Endothelial cell of umbilical vein (primary cell): ENCODE data around the gene TSPAN15. TPM values are rescaled to one million over a fixed set of nuclear protein-coding genes. Genes with fewer than 3 reads are reported as not detected.

Source experiments
- BruUV-seq: library from RNA; stranded (reverse); fragments of 400-500 nt; replicated peaks from 2 replicates; lab custom pipeline; 2021; lab: Mats Ljungman, UMichigan
- CTCF ChIA-PET: fragments of 300-600, 350-600 bp; sonication (Branson Sonifier 250); formaldehyde crosslinking; loops from one replicate; lab custom pipeline; 2021; ENCODE audit warnings: antibody characterized with exemption, inconsistent platforms; lab: Charles Lee
- POLR2A ChIA-PET: fragments of 300-600, 350-600 bp; sonication (Branson Sonifier 250); formaldehyde crosslinking; loops from one replicate; lab custom pipeline; 2021; ENCODE audit warnings: antibody characterized with exemption, inconsistent platforms; lab: Charles Lee
- DNase-seq: peaks from one replicate; pipeline ENCODE4 v3.0.0-alpha.2; 2011; ENCODE audit warnings: low read depth, low spot score
- FAIRE-seq: peaks from 2 replicates; lab custom pipeline; 2011; peaks lifted over from hg19 to GRCh38; lab: Jason Lieb, UNC
- H2AFZ ChIP-seq: 2 replicates; pipeline ENCODE4 v1.6.0; 2012; ENCODE audit warnings: low read depth, low read length, control low read depth, inconsistent platforms
- H3K27ac ChIP-seq: 2 replicates; pipeline ENCODE4 v1.5.1; 2011; ENCODE audit warnings: low read depth, mild to moderate bottlenecking, control low read depth, low read length, moderate library complexity; ENCODE audit not compliant: insufficient read depth
- H3K27me3 ChIP-seq, 2 experiments: 2 replicates each; pipeline versions ENCODE4 v1.6.0 to v1.6.1; 2011; ENCODE audit warnings: low read length in 2 of 2, mixed read lengths in 1 of 2; ENCODE audit not compliant: control insufficient read depth in 2 of 2, insufficient read depth in 2 of 2
- H3K36me3 ChIP-seq, 2 experiments: 2 replicates in 1 of 2; 3 replicates in 1 of 2; pipeline ENCODE4 v1.5.1; 2011; ENCODE audit warnings: low read length in 2 of 2, mild to moderate bottlenecking in 1 of 2, moderate library complexity in 1 of 2; ENCODE audit not compliant: control insufficient read depth in 2 of 2, insufficient read depth in 2 of 2; ENCODE audit errors: extremely low read depth in 1 of 2
- H3K4me1 ChIP-seq: 3 replicates; pipeline ENCODE4 v1.5.1; 2011; ENCODE audit warnings: mild to moderate bottlenecking, low read length; ENCODE audit not compliant: control insufficient read depth, insufficient read depth; ENCODE audit errors: extremely low read depth
- H3K4me2 ChIP-seq: 2 replicates; pipeline ENCODE4 v1.6.1; 2011; ENCODE audit warnings: low read length, control low read depth, mixed read lengths; ENCODE audit not compliant: insufficient read depth
- H3K4me3 ChIP-seq, 3 experiments: fragments of 200-600 bp in 1 of 3; sonication (generic), shearing (Covaris generic) in 1 of 3; replicated peaks in 1 of 3; 2 replicates each; pipeline ENCODE4 v1.5.1; 2011 to 2016; ENCODE audit warnings: control low read depth in 3 of 3, low read length in 3 of 3, mild to moderate bottlenecking in 2 of 3, inconsistent platforms in 1 of 3, low read depth in 1 of 3, moderate library complexity in 1 of 3; ENCODE audit not compliant: insufficient read depth in 1 of 3
- H3K79me2 ChIP-seq: 2 replicates; pipeline ENCODE4 v1.6.0; 2012; ENCODE audit warnings: low read length, inconsistent platforms; ENCODE audit not compliant: control insufficient read depth, insufficient read depth
- H3K9ac ChIP-seq: replicated peaks from 2 replicates; pipeline ENCODE3; 2011; ENCODE audit warnings: low read length, control low read depth; ENCODE audit not compliant: insufficient read depth; ENCODE audit errors: extremely low read depth
- H3K9me1 ChIP-seq: replicated peaks from 3 replicates; pipeline ENCODE4 v1.6.0; 2011; ENCODE audit warnings: mild to moderate bottlenecking, low read length; ENCODE audit not compliant: control insufficient read depth, insufficient read depth; ENCODE audit errors: extremely low read depth
- H3K9me3 ChIP-seq: replicated peaks from 2 replicates; pipeline ENCODE4 v1.5.1; 2012; ENCODE audit warnings: low read length, inconsistent platforms; ENCODE audit not compliant: control insufficient read depth, insufficient read depth
- H4K20me1 ChIP-seq: replicated peaks from 2 replicates; pipeline ENCODE3; 2011; ENCODE audit warnings: mild to moderate bottlenecking, low read length; ENCODE audit not compliant: control insufficient read depth, insufficient read depth; ENCODE audit errors: extremely low read depth
- CTCF ChIP-seq, 2 donors: IDR thresholded peaks; 1 replicate in 1 of 2; 2 replicates in 1 of 2; pipeline ENCODE4 v1.5.1; 2011; ENCODE audit warnings: low read length in 2 of 2, mild to moderate bottlenecking in 2 of 2, moderate library complexity in 2 of 2, control low read depth in 1 of 2, inconsistent platforms in 1 of 2, low read depth in 1 of 2; ENCODE audit not compliant: insufficient read depth in 1 of 2; ENCODE audit errors: extremely low read depth in 1 of 2
- EZH2 ChIP-seq: IDR thresholded peaks from 2 replicates; pipeline ENCODE4 v1.6.1; 2012; ENCODE audit warnings: borderline replicate concordance, low read depth, mild to moderate bottlenecking, moderate library complexity, low read length, inconsistent platforms; ENCODE audit not compliant: severe bottlenecking
- FOS ChIP-seq: IDR thresholded peaks from 2 replicates; pipeline ENCODE4 v1.6.1; 2011; ENCODE audit warnings: mild to moderate bottlenecking, low read length, moderate library complexity, borderline replicate concordance; ENCODE audit not compliant: insufficient read depth
- GATA2 ChIP-seq: IDR thresholded peaks from 2 replicates; pipeline ENCODE4 v1.7.0; 2011; ENCODE audit warnings: low read depth, mild to moderate bottlenecking, moderate library complexity, mixed read lengths, low read length; ENCODE audit not compliant: insufficient read length, insufficient read depth
- JUN ChIP-seq: IDR thresholded peaks from 2 replicates; pipeline ENCODE4 v1.6.1; 2011; ENCODE audit warnings: borderline replicate concordance, low read depth; ENCODE audit not compliant: insufficient read length, insufficient read depth
- MAX ChIP-seq: IDR thresholded peaks from 2 replicates; pipeline ENCODE4 v1.6.1; 2011; ENCODE audit not compliant: insufficient read depth, insufficient read length
- POLR2AphosphoS5 ChIP-seq: IDR thresholded peaks from 2 replicates; pipeline ENCODE4 v1.6.1; 2012; ENCODE audit warnings: low read depth, mild to moderate bottlenecking, control low read depth, low read length, moderate library complexity; ENCODE audit not compliant: insufficient read depth
- dilution Hi-C: fragments of 300-500 bp; cut with MboI; formaldehyde crosslinking; loops from one replicate; pipeline ENCODE4 v1.15.0; 2019; ENCODE audit warnings: low sequenced_read_pairs; ENCODE audit not compliant: extremely low pct_ligation_motif_present
- intact Hi-C: fragments of 100-400 bp; cut with micrococcal nuclease; formaldehyde crosslinking; loops from one replicate; pipeline ENCODE4 v1.10.0; 2022
- polyA plus RNA-seq, 4 experiments: library from polyadenylated mRNA; depleted of rRNA in 3 of 4; stranded (reverse) in 3 of 4; unstranded in 1 of 4; fragments of >200 nt; gene quantifications; 2 replicates each; pipeline versions ENCODE4 v1.2.1 to v1.2.3, GENCODE V29; 2011 to 2012; ENCODE audit warnings: missing spikeins in 1 of 4
- total RNA-seq: library from RNA; stranded (reverse); gene quantifications from 2 replicates; pipeline ENCODE4 v1.2.3, GENCODE V29; 2021

The TSPAN15 gene
- total and polyA plus RNA-seq, 2 donors (not counting 3 experiments of a cell fraction or from before 2014, with no cell fraction given) = 78.4 to 189 TPM

- H3K27ac ChIP-seq = no peak overlapping the region
- peaks cover 8% of the 10 kb centered on the region for H3K4me1 ChIP-seq
- H3K9me1 ChIP-seq = no peaks in the 10 kb centered on the region
- DNase-seq = no peak
- ChIA-PET CTCF (interaction anchor here (1.0 to 1.1 kb wide), 2 partner anchors 9 to 46 kb away, joined by 4 to 7 read pairs; no protein-coding TSS in a partner anchor), POLR2A (no interaction called here)
- no peaks in the 10 kb centered on the region for H3K36me3 ChIP-seq
- no peaks in the 10 kb centered on the region for H3K27me3 ChIP-seq
- peak; percentile 31 for FAIRE-seq
- no peak for TF ChIP-seq FOS
- TF ChIP-seq EZH2 = no peak
- no peak for TF ChIP-seq JUN
- no peak for TF ChIP-seq MAX
- TF ChIP-seq CTCF (IDR thresholded peaks at IDR 0.05; ENCODE audit: extremely low read depth in 1 of 2, insufficient read depth in 1 of 2, low read depth in 1 of 2, low read length in 2 of 2) = no peak
- TF ChIP-seq POLR2AphosphoS5 = no peak
- TF ChIP-seq GATA2 = no peak
- no peak overlapping the region for H3K4me3 ChIP-seq
- no peak overlapping the region for H3K9ac ChIP-seq
- H3K9me3 ChIP-seq = no peaks in the 10 kb centered on the region
- H3K79me2 ChIP-seq = no peaks in the 10 kb centered on the region
- intact Hi-C loops (no loop called here), dilution Hi-C loops (no loop called here)
- no TSS peak for BruUV-seq
- H2AFZ ChIP-seq = peak overlapping the region; percentile 4
- no peak overlapping the region for H3K4me2 ChIP-seq
- H4K20me1 ChIP-seq = no peaks in the 10 kb centered on the region
Measured at GRCh38 chr10:69438536-69439349, 12.5 kb upstream of the TSPAN15 start.
